HepG2 (cell line): Measurements from ENCODE around the gene KIRREL3. TPM values are rescaled to one million over a fixed set of nuclear protein-coding genes. Genes with fewer than 3 reads are reported as not detected.

Experiments
- ATAC-seq: fragments of 200-7000 bp; cut with Tn5 transposase; 3 replicates; pipeline ENCODE4 v1.9.1; 2020; ENCODE audit warnings: mild to moderate bottlenecking, moderate library complexity
- BruUV-seq: library from RNA; stranded (reverse); fragments of 400-500 nt; replicated peaks from 2 replicates; lab custom pipeline; 2021; lab: Mats Ljungman, UMichigan
- CTCF ChIA-PET: fragments of 300-600 bp; formaldehyde crosslinking; extraction: SDS; loops from one replicate; lab custom pipeline; 2021; ENCODE audit warnings: low total read pairs, inconsistent platforms, low intra/inter-chr PET ratio; lab: Yijun Ruan, JAX
- POLR2A ChIA-PET: fragments of 350-600 bp; sonication (Branson Sonifier 250); formaldehyde crosslinking; loops from one replicate; lab custom pipeline; 2020; ENCODE audit warnings: antibody characterized with exemption, inconsistent platforms; lab: Yijun Ruan, JAX
- DNase-seq: peaks from one replicate; pipeline ENCODE4 v3.0.0-alpha.2; 2015; ENCODE audit warnings: low spot score
- FAIRE-seq: peaks from 3 replicates; lab custom pipeline; 2011; peaks lifted over from hg19 to GRCh38; lab: Jason Lieb, UNC
- H2AFZ ChIP-seq: one replicate; pipeline ENCODE4 v1.6.1; 2011; ENCODE audit warnings: low read length, inconsistent platforms
- H3K27ac ChIP-seq: fragments of 300-600 bp; 3 replicates; pipeline ENCODE4 v1.8.0; 2011; ENCODE audit warnings: mixed run types, mild to moderate bottlenecking, mixed read lengths, low read length, inconsistent platforms; ENCODE audit not compliant: insufficient read depth; ENCODE audit errors: extremely low read length
- H3K27me3 ChIP-seq, 2 experiments: fragments of 200-600 bp in 1 of 2; 2 replicates in 1 of 2; 3 replicates in 1 of 2; pipeline versions ENCODE4 v1.6.0 to v1.8.0; 2011; ENCODE audit warnings: low read length in 2 of 2, mild to moderate bottlenecking in 2 of 2, moderate library complexity in 2 of 2, inconsistent platforms in 1 of 2; ENCODE audit not compliant: insufficient read depth in 2 of 2, control insufficient read depth in 1 of 2
- H3K36me3 ChIP-seq, 2 experiments: fragments of 200-600 bp in 1 of 2; replicated peaks in 1 of 2; 2 replicates in 1 of 2; 3 replicates in 1 of 2; pipeline versions ENCODE4 v1.5.1 to v1.8.0; 2011; ENCODE audit warnings: low read length in 2 of 2, inconsistent platforms in 1 of 2; ENCODE audit not compliant: insufficient read depth in 2 of 2, control insufficient read depth in 1 of 2
- H3K4me1 ChIP-seq: 2 replicates; pipeline ENCODE4 v1.5.1; 2012; ENCODE audit warnings: low read length, inconsistent platforms; ENCODE audit not compliant: insufficient read depth
- H3K4me2 ChIP-seq: 2 replicates; pipeline ENCODE4 v1.6.0; 2011; ENCODE audit warnings: low read depth, low read length, inconsistent platforms
- H3K4me3 ChIP-seq, 3 experiments: fragments of 200-600 bp in 1 of 3; sonication (generic), shearing (Covaris generic) in 1 of 3; replicated peaks in 1 of 3; 2 replicates each; pipeline ENCODE4 v1.5.1; 2011 to 2016; ENCODE audit warnings: low read length in 3 of 3, inconsistent platforms in 2 of 3, low read depth in 2 of 3, mild to moderate bottlenecking in 2 of 3, control low read depth in 1 of 3, mixed read lengths in 1 of 3; ENCODE audit not compliant: insufficient read depth in 1 of 3
- H3K79me2 ChIP-seq: one replicate; pipeline ENCODE4 v1.6.1; 2011; ENCODE audit warnings: low read length, inconsistent platforms; ENCODE audit not compliant: insufficient read depth
- H3K9ac ChIP-seq: 2 replicates; pipeline ENCODE4 v1.6.0; 2011; ENCODE audit warnings: mild to moderate bottlenecking, low read depth, low read length, inconsistent platforms; ENCODE audit not compliant: insufficient read depth
- H3K9me3 ChIP-seq: 2 replicates; pipeline ENCODE4 v1.5.1; 2012; ENCODE audit warnings: mild to moderate bottlenecking, low read length
- H4K20me1 ChIP-seq: 2 replicates; pipeline ENCODE4 v1.6.0; 2011; ENCODE audit warnings: inconsistent platforms, mild to moderate bottlenecking, low read length, moderate library complexity; ENCODE audit not compliant: insufficient read depth
- ATF7 ChIP-seq, 2 experiments: fragments of 450-650 bp in 1 of 2; sonication (generic) in 1 of 2; formaldehyde crosslinking in 1 of 2; IDR thresholded peaks; 2 replicates each; pipeline versions ENCODE4 v1.4.0 to v1.6.1; 2016 to 2020; ENCODE audit warnings: antibody characterized with exemption in 1 of 2, mild to moderate bottlenecking in 1 of 2, missing genetic modification reagents in 1 of 2
- CENPT ChIP-seq: sonication (generic); formaldehyde crosslinking; IDR thresholded peaks from 2 replicates; pipeline ENCODE4 v1.8.0; 2022; ENCODE audit warnings: low read depth, mild to moderate bottlenecking, moderate library complexity, missing genetic modification reagents
- CREB1 ChIP-seq, 2 experiments: fragments of 450-650 bp in 1 of 2; IDR thresholded peaks; 2 replicates each; pipeline ENCODE4 v1.6.1; 2016 to 2017; ENCODE audit warnings: control low read depth in 1 of 2, mild to moderate bottlenecking in 1 of 2, missing compliant biosample characterization in 1 of 2, missing genetic modification characterization in 1 of 2
- FOXP1 ChIP-seq, 2 experiments: fragments of 450-650 bp in 1 of 2; IDR thresholded peaks; 2 replicates each; pipeline ENCODE4 v1.6.1; 2017 to 2018; ENCODE audit warnings: antibody characterized with exemption in 1 of 2
- GTF2F1 ChIP-seq: fragments of 150-350 bp; IDR thresholded peaks from 2 replicates; pipeline ENCODE4 v1.6.1; 2014; ENCODE audit warnings: low read length
- IKZF4 ChIP-seq: sonication (generic); formaldehyde crosslinking; IDR thresholded peaks from 2 replicates; pipeline ENCODE4 v1.5.1; 2020; ENCODE audit warnings: borderline replicate concordance, mild to moderate bottlenecking, low read depth, missing genetic modification reagents; ENCODE audit errors: not compliant biosample characterization
- KDM6A ChIP-seq: IDR thresholded peaks from 2 replicates; pipeline ENCODE4 v1.6.1; 2016; ENCODE audit warnings: low read depth
- MIER3 ChIP-seq: IDR thresholded peaks from 2 replicates; pipeline ENCODE4 v1.6.1; 2016; ENCODE audit warnings: missing compliant biosample characterization, borderline replicate concordance
- PHF8 ChIP-seq: sonication (generic); formaldehyde crosslinking; IDR thresholded peaks from 2 replicates; pipeline ENCODE4 v1.5.0; 2020; ENCODE audit warnings: missing genetic modification reagents
- SYNCRIP ChIP-seq: fragments of 200-400 bp; formaldehyde crosslinking; IDR thresholded peaks from 2 replicates; pipeline ENCODE4 v1.6.1; 2018; ENCODE audit warnings: mild to moderate bottlenecking, low read depth, low read length; ENCODE audit not compliant: insufficient read depth
- ZBTB21 ChIP-seq: sonication (generic); formaldehyde crosslinking; IDR thresholded peaks from 2 replicates; pipeline ENCODE4 v1.4.0; 2020; ENCODE audit warnings: missing genetic modification reagents
- ZNF329 ChIP-seq: sonication (generic); formaldehyde crosslinking; IDR thresholded peaks from 2 replicates; pipeline ENCODE4 v1.9.0; 2021; ENCODE audit warnings: low read depth, mild to moderate bottlenecking, missing genetic modification reagents
- ZNF44 ChIP-seq: sonication (generic); formaldehyde crosslinking; IDR thresholded peaks from 2 replicates; pipeline ENCODE4 v1.5.1; 2020; ENCODE audit warnings: mild to moderate bottlenecking, missing genetic modification reagents
- ZNF724P ChIP-seq: sonication (generic); formaldehyde crosslinking; IDR thresholded peaks from 2 replicates; pipeline ENCODE4 v1.8.0; 2022; ENCODE audit warnings: missing genetic modification reagents, borderline replicate concordance
- WGBS: methylation state at CpG from one replicate; pipeline ENCODE4 v1.1.6; 2017; ENCODE audit warnings: low lambda C conversion rate; 5-methylcytosine and 5-hydroxymethylcytosine counted together
- in situ Hi-C: cut with HindIII; loops from 2 replicates; pipeline ENCODE4 v1.10.0; 2017; ENCODE audit warnings: low pct_unique_long_range_greater_than_20kb; ENCODE audit not compliant: extremely low pct_ligation_motif_present
- intact Hi-C: fragments of 100-400 bp; cut with micrococcal nuclease; formaldehyde crosslinking; loops from one replicate; pipeline ENCODE4 v1.10.0; 2022; ENCODE audit not compliant: unreplicated experiment
- polyA plus RNA-seq, 8 experiments: library from polyadenylated mRNA; depleted of rRNA in 3 of 8; stranded (reverse) in 7 of 8; unstranded in 1 of 8; fragments of >200 nt; fragmentation: Illumina TruSeq in 4 of 8; extraction: Trizol in 4 of 8; gene quantifications; 2 replicates each; pipeline versions ENCODE4 v1.2.1 to v1.2.3, GENCODE V29; 2011 to 2016; ENCODE audit warnings: low read depth in 4 of 8, missing spikeins in 1 of 8, mixed read lengths in 1 of 8; ENCODE audit not compliant: insufficient read depth in 1 of 8
- total RNA-seq, 5 experiments: library from RNA; depleted of rRNA; stranded (reverse); fragments of >200 nt; fragmentation: Illumina TruSeq; extraction: Trizol; gene quantifications; 2 replicates each; pipeline ENCODE4 v1.2.3, GENCODE V29; 2016; ENCODE audit warnings: low read depth in 1 of 5
- TF ChIP-seq, protein P1 (sequence below): sonication (generic); formaldehyde crosslinking; IDR thresholded peaks from 2 replicates; pipeline ENCODE4 v1.4.0; 2020; ENCODE audit warnings: mild to moderate bottlenecking, missing genetic modification reagents
- TF ChIP-seq, protein P2 (sequence below): sonication (generic); formaldehyde crosslinking; conservative IDR thresholded peaks from 2 replicates; pipeline ENCODE4 v1.8.0; 2022; ENCODE audit warnings: mild to moderate bottlenecking, moderate library complexity, missing genetic modification reagents
- TF ChIP-seq, protein P3 (sequence below): sonication (generic); formaldehyde crosslinking; IDR thresholded peaks from 2 replicates; pipeline ENCODE4 v1.5.1; 2020; ENCODE audit warnings: mild to moderate bottlenecking, missing genetic modification reagents, borderline replicate concordance

The KIRREL3 gene
- total and polyA plus RNA-seq, 2 of the 13 experiments (the other 11 are each of a cell fraction or from before 2014, with no cell fraction given) = not detected

DNA sequence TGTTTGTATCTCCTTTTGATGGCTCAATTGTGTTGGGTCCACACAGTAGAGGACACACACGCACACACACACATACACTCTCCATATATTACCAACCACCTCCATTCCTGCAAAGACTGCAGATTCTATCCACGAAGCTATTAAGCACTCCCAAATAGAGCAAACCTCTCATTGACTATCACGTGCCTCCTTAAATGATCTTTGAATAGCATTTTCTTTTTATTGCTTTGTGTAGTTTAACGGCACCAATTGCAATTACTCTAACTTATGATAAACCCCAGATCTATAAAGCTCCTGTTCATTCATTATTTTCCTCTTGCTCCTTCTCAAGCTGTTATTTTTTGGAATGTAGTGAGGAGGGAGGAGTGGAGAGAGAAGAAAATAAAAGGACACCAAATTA is 440.3 kb downstream of the KIRREL3 start (continued):
- TF ChIP-seq, protein P1, sequence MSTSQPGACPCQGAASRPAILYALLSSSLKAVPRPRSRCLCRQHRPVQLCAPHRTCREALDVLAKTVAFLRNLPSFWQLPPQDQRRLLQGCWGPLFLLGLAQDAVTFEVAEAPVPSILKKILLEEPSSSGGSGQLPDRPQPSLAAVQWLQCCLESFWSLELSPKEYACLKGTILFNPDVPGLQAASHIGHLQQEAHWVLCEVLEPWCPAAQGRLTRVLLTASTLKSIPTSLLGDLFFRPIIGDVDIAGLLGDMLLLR (CRISPR knock-in tag) = no peak
- TF ChIP-seq KDM6A (CRISPR knock-in tag) (no peak), PHF8 (CRISPR knock-in tag) (no peak), ZNF329 (CRISPR knock-in tag) (no peak), MIER3 (CRISPR knock-in tag) (no peak), FOXP1 (IDR thresholded peaks at IDR 0.05) (no peak), FOXP1 (CRISPR knock-in tag; IDR thresholded peaks at IDR 0.05) (no peak), CENPT (CRISPR knock-in tag) (no peak), SYNCRIP (no peak), IKZF4 (CRISPR knock-in tag) (no peak), ZNF724P (CRISPR knock-in tag) (no peak)

DNA sequence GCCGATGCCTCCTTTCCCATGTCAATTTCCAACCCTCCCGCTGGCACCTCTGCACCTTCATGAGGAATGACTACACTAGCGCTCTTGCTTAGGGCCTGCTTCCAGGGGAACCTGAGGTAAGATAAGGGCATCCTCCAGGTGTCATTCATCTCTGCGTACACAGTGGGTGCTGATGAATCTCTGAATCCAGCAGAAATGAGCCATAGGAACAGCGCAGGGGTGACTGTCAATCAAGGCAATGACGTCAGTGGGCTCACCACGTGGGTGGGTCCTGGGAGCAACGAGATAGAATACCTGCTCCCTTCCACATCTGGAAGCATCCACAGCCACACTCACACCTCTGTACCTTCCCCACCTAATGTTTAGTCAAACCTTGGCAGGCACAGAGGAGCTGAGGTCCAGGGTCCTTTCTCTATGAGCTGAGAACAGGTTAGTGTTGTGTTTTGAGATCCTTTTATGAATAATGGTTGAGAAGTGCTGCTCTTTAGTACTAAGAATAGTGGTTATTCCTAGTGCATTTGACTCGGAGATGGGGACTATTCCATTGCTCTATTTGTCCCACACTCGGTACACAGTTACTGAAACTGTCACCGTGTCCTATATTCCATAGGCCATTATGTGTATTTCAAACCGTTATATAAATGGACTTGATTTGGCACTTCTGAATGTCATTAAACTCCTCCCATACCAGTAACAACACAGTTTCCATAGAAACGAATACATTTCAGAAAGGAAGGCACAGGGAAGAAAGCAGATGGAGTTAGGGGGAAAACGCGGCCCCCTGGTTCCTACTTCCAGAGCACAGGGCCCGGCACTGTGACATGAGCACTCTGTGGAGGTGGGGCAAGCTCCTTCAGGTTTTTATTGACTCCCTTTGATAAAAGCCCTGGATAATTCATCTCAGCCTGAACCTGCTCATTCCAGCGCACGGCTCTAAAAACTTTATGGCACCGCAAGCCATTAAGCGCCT is 451.7 kb downstream of the KIRREL3 start:
- 26% methylated on average over 18 of the region's 20 CpGs for WGBS
- POLR2A ChIA-PET = no interaction called here
- no TSS peak for BruUV-seq
- H3K36me3 ChIP-seq = no peaks in the 10 kb centered on the region
- H3K9ac ChIP-seq = no peak overlapping the region
- in situ Hi-C loops = no loop called here
- no peak for DNase-seq
- H3K79me2 ChIP-seq = no peaks in the 10 kb centered on the region
- H3K4me1 ChIP-seq = no peaks in the 10 kb centered on the region
- H3K27me3 ChIP-seq = peaks cover 4 to 26% of the 10 kb centered on the region in 2 experiments; a peak in 3 of 5 replicates
- no peaks in the 10 kb centered on the region for H3K9me3 ChIP-seq
- intact Hi-C loops = no loop called here
- no peak overlapping the region for H3K27ac ChIP-seq
- no peak for FAIRE-seq
- 0 out of 2 replicates have a peak, but pooled peaks cover 2% of the 10 kb centered on the region for H4K20me1 ChIP-seq
- H3K4me3 ChIP-seq = no peak overlapping the region
- CTCF ChIA-PET = no interaction called here
- no peak overlapping the region for H3K4me2 ChIP-seq
- no peak for ATAC-seq
- no peak overlapping the region for H2AFZ ChIP-seq
- TF ChIP-seq ATF7 (IDR thresholded peaks at IDR 0.05) (peak; percentile 84), ATF7 (CRISPR knock-in tag; IDR thresholded peaks at IDR 0.05) (no peak), CREB1 (IDR thresholded peaks at IDR 0.05) (peak; percentile 89), CREB1 (CRISPR knock-in tag; IDR thresholded peaks at IDR 0.05) (no peak), ZBTB21 (CRISPR knock-in tag) (no peak), ZNF44 (CRISPR knock-in tag) (no peak), GTF2F1 (no peak)
- TF ChIP-seq, protein P2, sequence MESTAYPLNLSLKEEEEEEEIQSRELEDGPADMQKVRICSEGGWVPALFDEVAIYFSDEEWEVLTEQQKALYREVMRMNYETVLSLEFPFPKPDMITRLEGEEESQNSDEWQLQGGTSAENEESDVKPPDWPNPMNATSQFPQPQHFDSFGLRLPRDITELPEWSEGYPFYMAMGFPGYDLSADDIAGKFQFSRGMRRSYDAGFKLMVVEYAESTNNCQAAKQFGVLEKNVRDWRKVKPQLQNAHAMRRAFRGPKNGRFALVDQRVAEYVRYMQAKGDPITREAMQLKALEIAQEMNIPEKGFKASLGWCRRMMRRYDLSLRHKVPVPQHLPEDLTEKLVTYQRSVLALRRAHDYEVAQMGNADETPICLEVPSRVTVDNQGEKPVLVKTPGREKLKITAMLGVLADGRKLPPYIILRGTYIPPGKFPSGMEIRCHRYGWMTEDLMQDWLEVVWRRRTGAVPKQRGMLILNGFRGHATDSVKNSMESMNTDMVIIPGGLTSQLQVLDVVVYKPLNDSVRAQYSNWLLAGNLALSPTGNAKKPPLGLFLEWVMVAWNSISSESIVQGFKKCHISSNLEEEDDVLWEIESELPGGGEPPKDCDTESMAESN = no peak
- TF ChIP-seq, protein P3, sequence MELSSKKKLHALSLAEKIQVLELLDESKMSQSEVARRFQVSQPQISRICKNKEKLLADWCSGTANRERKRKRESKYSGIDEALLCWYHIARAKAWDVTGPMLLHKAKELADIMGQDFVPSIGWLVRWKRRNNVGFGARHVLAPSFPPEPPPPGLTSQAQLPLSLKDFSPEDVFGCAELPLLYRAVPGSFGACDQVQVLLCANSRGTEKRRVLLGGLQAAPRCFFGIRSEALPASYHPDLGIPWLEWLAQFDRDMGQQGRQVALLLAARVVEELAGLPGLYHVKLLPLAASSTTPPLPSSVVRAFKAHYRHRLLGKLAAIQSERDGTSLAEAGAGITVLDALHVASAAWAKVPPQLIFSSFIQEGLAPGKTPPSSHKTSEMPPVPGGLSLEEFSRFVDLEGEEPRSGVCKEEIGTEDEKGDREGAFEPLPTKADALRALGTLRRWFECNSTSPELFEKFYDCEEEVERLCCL (CRISPR knock-in tag) = no peak
